Measurements from ENCODE around the gene MAP7D3.
"Not testable (repeated sequence)": the region's sequence is repeated elsewhere in the genome, so short reads cannot be mapped to it uniquely, and the experiment has no call there.

Gene MAP7D3

DNA sequence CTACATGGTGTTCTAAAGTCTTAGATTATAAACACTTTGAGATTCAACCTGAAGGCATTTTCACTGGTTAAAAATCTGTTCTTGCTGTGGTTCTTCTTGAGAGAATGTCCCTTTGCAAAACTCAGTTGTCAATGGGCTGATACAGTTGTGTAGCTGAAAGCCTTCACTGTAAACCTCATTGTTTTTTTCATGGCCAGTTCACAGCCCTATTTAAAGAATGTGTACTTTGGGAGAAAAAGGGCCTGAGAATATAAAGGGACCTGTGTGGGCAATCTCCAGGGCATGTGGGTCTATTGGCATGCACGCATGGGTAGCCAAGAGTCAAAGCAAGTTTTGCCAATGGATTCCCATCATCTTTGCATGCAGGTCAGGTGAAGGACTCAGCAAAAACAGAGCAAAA, 7.8 kb upstream of the MAP7D3 start:
- H3K4me1 Mint-ChIP-seq = peaks cover 18% of the 10 kb centered on the region
- H3K9me3 Mint-ChIP-seq = peaks cover 29% of the 10 kb centered on the region
- H3K36me3 Mint-ChIP-seq (ENCODE audit: low read depth) = no peaks in the 10 kb centered on the region
- peaks cover 3% of the 10 kb centered on the region for H3K27me3 Mint-ChIP-seq (ENCODE audit: low read depth, poor library complexity)
- TF ChIP-seq, protein P1, sequence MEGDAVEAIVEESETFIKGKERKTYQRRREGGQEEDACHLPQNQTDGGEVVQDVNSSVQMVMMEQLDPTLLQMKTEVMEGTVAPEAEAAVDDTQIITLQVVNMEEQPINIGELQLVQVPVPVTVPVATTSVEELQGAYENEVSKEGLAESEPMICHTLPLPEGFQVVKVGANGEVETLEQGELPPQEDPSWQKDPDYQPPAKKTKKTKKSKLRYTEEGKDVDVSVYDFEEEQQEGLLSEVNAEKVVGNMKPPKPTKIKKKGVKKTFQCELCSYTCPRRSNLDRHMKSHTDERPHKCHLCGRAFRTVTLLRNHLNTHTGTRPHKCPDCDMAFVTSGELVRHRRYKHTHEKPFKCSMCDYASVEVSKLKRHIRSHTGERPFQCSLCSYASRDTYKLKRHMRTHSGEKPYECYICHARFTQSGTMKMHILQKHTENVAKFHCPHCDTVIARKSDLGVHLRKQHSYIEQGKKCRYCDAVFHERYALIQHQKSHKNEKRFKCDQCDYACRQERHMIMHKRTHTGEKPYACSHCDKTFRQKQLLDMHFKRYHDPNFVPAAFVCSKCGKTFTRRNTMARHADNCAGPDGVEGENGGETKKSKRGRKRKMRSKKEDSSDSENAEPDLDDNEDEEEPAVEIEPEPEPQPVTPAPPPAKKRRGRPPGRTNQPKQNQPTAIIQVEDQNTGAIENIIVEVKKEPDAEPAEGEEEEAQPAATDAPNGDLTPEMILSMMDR (IDR thresholded peaks at IDR 0.05) = no peak
- no peak overlapping the region for H3K4me3 Mint-ChIP-seq
- no peak overlapping the region for H3K27ac Mint-ChIP-seq
- DNase-seq = no peak

DNA sequence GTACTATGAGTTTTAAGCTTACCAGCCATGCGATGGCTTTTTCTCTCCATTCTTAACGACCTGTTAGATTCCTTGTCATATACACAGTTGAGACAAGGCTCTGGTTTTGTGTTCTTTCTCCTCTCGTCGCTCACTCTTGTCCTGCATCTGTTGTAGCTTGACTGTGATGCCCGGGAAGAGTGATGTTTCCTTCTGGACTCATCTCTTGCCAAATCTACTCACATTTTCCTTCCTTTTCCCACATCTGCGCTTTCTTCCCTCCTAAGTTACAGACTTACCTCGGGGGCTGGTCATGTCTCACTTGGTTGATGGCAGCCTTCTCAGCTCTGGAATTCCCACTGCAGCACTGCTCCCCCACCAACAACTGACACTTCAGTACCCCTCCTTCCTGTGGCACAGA, 4.8 kb upstream of the MAP7D3 start:
- Mint-ChIP-seq H3K9me3 (peaks cover 40% of the 10 kb centered on the region), H3K36me3 (ENCODE audit: low read depth) (no peaks in the 10 kb centered on the region), H3K4me1 (peaks cover 11% of the 10 kb centered on the region), H3K27ac (no peak overlapping the region), H3K4me3 (no peak overlapping the region), H3K27me3 (ENCODE audit: low read depth, poor library complexity) (peaks cover 9% of the 10 kb centered on the region)
- TF ChIP-seq, protein P1 (IDR thresholded peaks at IDR 0.05) = no peak
- DNase-seq = no peak

DNA sequence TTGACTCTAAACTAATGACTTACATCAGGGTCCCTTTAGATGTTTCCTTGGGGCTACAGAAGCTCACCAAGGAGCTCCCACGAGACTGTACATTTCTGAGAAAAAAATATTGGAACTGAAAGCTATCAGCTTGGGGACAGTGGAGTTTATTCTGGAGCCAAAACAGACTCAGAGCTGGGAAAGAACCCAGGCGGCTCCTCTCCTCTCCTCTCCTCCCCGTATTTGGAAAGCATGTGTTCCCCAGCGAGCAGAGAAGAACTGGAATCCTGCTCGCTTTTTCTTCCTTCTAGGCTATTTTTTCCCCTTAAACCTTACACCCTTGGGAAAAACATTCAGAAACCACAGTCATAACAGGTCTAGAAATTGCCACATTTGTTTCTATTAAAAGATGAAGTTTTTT, 4.3 kb upstream of the MAP7D3 start:
- TF ChIP-seq, protein P1 (IDR thresholded peaks at IDR 0.05) = no peak
- H3K4me1 Mint-ChIP-seq = peaks cover 11% of the 10 kb centered on the region

DNA sequence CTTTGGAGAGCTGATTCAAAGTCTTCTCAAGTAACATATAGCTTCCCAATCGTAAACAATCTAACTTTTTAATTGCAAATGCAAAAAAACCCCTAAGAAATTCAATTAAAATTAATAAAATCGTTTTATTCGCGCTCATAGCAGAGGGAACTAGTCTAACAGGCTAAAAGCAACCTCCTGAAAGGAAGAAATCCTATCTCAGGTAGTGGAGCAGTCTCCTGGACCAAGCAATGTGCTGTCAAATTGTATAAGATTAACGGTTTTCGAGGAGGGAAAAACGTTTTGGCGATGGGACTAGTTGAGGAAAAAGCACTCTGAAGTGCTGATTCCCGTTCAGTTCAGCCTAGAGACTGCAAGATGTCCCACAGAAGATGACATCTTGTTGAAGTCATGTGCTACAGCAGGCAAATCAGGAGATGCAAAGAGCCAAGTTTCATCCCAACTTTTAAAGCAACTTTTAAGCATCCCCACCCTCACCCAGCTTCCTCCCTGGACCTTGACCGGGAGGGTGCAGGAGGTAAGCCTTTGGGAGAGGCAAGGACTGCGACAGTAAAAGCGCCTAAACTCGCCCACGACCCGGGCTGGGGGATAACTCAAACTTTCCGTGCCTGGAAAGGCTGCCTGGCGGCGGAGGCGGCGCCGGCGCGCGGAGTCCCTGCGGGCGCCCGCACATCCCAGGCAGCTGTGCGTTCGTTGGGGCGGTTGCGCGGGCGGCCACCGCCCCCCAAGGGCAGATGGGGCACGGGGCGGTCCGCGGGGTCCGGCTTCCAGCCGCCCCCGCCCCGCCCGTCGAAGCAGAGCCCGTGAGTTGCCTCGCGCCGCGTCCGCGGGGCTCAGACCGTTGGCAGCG, 784 bp downstream of the MAP7D3 start:
- peak; percentile 28 for DNase-seq
- H3K27ac Mint-ChIP-seq = no peak overlapping the region

More for the DNA sequence above, 4.3 kb upstream of the MAP7D3 start:
- no peak for DNase-seq
- Mint-ChIP-seq H3K27ac (no peak overlapping the region), H3K36me3 (ENCODE audit: low read depth) (no peaks in the 10 kb centered on the region), H3K4me3 (no peak overlapping the region), H3K27me3 (ENCODE audit: low read depth, poor library complexity) (peaks cover 9% of the 10 kb centered on the region), H3K9me3 (peaks cover 35% of the 10 kb centered on the region)

DNA sequence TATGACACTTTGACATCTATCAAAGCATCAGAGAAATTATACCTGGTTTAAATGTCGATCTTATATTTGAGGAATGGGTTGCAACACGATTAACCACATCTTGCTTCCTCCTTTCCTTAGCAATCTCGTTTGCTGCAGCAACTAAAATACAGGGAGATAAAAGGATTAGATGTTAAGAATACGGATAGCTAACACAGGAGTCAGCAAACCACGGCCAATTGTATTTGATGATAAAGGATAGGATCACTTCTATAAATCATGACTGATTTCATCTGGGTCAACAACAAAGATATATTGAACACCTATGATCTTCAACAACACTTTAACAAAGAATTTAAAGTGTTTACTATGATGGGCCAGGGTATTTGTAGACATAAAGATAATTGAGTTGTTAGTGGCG, 5.0 kb downstream of the MAP7D3 start:
- H3K27ac Mint-ChIP-seq = no peak overlapping the region
- H3K27me3 Mint-ChIP-seq (ENCODE audit: low read depth, poor library complexity) = no peaks in the 10 kb centered on the region

More for the DNA sequence above, 784 bp downstream of the MAP7D3 start:
- Mint-ChIP-seq H3K4me1 (peaks cover 5% of the 10 kb centered on the region), H3K27me3 (ENCODE audit: low read depth, poor library complexity) (peaks cover 6% of the 10 kb centered on the region), H3K9me3 (peaks cover 20% of the 10 kb centered on the region), H3K36me3 (ENCODE audit: low read depth) (no peaks in the 10 kb centered on the region), H3K4me3 (peak overlapping the region; percentile 82)
- TF ChIP-seq, protein P1 (IDR thresholded peaks at IDR 0.05) = no peak

DNA sequence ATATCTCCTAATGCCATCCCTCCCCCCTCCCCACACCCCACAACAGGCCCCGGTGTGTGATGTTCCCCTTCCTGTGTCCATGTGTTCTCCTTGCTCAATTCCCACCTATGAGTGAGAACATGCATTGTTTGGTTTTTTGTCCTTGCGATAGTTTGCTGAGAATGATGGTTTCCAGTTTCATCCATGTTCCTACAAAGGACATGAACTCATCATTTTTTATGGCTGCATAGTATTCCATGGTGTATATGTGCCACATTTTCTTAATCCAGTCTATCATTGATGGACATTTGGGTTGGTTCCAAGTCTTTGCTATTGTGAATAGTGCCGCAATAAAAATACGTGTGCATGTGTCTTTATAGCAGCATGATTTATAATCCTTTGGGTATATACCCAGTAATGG, 13.4 kb downstream of the MAP7D3 start:
- not testable (repeated sequence) for H3K27me3 Mint-ChIP-seq (ENCODE audit: low read depth, poor library complexity); DNase-seq; H3K27ac Mint-ChIP-seq; H3K4me3 Mint-ChIP-seq; H3K4me1 Mint-ChIP-seq
- Mint-ChIP-seq H3K9me3 (peaks cover 22% of the 10 kb centered on the region), H3K36me3 (ENCODE audit: low read depth) (peaks cover 33% of the 10 kb centered on the region)

More for the DNA sequence above, 5.0 kb downstream of the MAP7D3 start:
- DNase-seq = no peak
- TF ChIP-seq, protein P1 (IDR thresholded peaks at IDR 0.05) = no peak
- no peak overlapping the region for H3K4me3 Mint-ChIP-seq
- H3K4me1 Mint-ChIP-seq = no peaks in the 10 kb centered on the region
- peaks cover 19% of the 10 kb centered on the region for H3K9me3 Mint-ChIP-seq
- peaks cover 18% of the 10 kb centered on the region for H3K36me3 Mint-ChIP-seq (ENCODE audit: low read depth)

All from nephron progenitor cell (in vitro differentiated cells).